Kasumi-1 (cell line): ENCODE data around the gene FOXJ3.

Source experiments
- DNase-seq, 2 experiments: peaks; one replicate each; lab custom pipeline; 2025; lab: John Stamatoyannopoulos, UW

The FOXJ3 gene

GRCh38 chr1:42167611-42168390, 167.2 kb downstream of the FOXJ3 start:
- no peak for DNase-seq

- DNase-seq: no peak
These were observed 169.4 kb downstream of the FOXJ3 start for GRCh38 chr1:42165511-42166210.

GRCh38 chr1:42164551-42165420, 170.2 kb downstream of the FOXJ3 start, which contains the start of gene GUCA2A:
TSS of gene GUCA2A (minus strand) at chr1:42164745. CDS start at chr1:42164712, 33 bp downstream.
- DNase-seq: no peak

GRCh38 chr1:42163536-42164503, 171.2 kb downstream of the FOXJ3 start:
- DNase-seq: no peak

- no peak for DNase-seq
These were observed 171.9 kb downstream of the FOXJ3 start for GRCh38 chr1:42163114-42163513.

- DNase-seq: no peak
These were observed 172.9 kb downstream of the FOXJ3 start for GRCh38 chr1:42162181-42162580.

GRCh38 chr1:42158189-42158588, 176.8 kb downstream of the FOXJ3 start:
- DNase-seq: no peak

- DNase-seq: peak; percentile 52 to 53
These were observed 177.4 kb downstream of the FOXJ3 start for GRCh38 chr1:42157667-42158066.

GRCh38 chr1:42155362-42155761, 179.7 kb downstream of the FOXJ3 start:
- DNase-seq: no peak

- DNase-seq: no peak
These were observed 180.3 kb downstream of the FOXJ3 start for GRCh38 chr1:42154685-42155084.

- no peak for DNase-seq
These were observed 181.4 kb downstream of the FOXJ3 start for GRCh38 chr1:42153624-42154023.

- no peak for DNase-seq
These were observed 182.0 kb downstream of the FOXJ3 start, which contains the start of gene GUCA2B for GRCh38 chr1:42152907-42153600. TSS of gene GUCA2B (plus strand) at chr1:42153410. CDS start at chr1:42153451, 41 bp downstream.

- DNase-seq: no peak
These were observed 182.9 kb downstream of the FOXJ3 start for GRCh38 chr1:42152119-42152518.

GRCh38 chr1:42150651-42151050, 184.4 kb downstream of the FOXJ3 start:
- no peak for DNase-seq

GRCh38 chr1:42148166-42148565, 186.9 kb downstream of the FOXJ3 start:
- DNase-seq: no peak

GRCh38 chr1:42146626-42147320, 188.3 kb downstream of the FOXJ3 start:
- DNase-seq: peak; percentile 27 to 63

GRCh38 chr1:42145764-42146625, 189.0 kb downstream of the FOXJ3 start:
- no peak for DNase-seq

- peak; percentile 75 to 79 for DNase-seq
These were observed 189.7 kb downstream of the FOXJ3 start for GRCh38 chr1:42145389-42145716.
